Prostate gland (tissue), 2 donors: ENCODE results near the gene LYZL6. TPM values are rescaled to one million over a fixed set of nuclear protein-coding genes. Genes with fewer than 3 reads are reported as not detected.

Experiments used
- DNase-seq: peaks from one replicate; pipeline ENCODE4 v3.0.0-alpha.2; 2019; ENCODE audit warnings: low spot score
- H3K27ac ChIP-seq, 2 donors: fragments of 200-600 bp; sonication (generic); 2 replicates each; pipeline ENCODE4 v1.5.1; 2017 to 2019
- H3K27me3 ChIP-seq: fragments of 200-600 bp; sonication (generic); replicated peaks from 2 replicates; pipeline ENCODE4 v1.5.1; 2019; ENCODE audit not compliant: insufficient read depth
- H3K36me3 ChIP-seq, 2 donors: fragments of 200-600 bp; sonication (generic); 1 replicate in 1 of 2; 2 replicates in 1 of 2; pipeline versions ENCODE4 v1.5.1 to v1.8.1; 2017 to 2019
- H3K4me1 ChIP-seq: fragments of 200-600 bp; sonication (generic); replicated peaks from 2 replicates; pipeline ENCODE4 v1.5.1; 2019
- H3K4me3 ChIP-seq, 2 donors: fragments of 200-600 bp; sonication (generic); 2 replicates each; pipeline ENCODE4 v1.5.1; 2017 to 2019
- H3K9me3 ChIP-seq: fragments of 200-600 bp; sonication (generic); 2 replicates; pipeline ENCODE4 v1.5.1; 2017
- CTCF ChIP-seq, 4 experiments: fragments of 200-600 bp in 2 of 4; fragments of 450-650 bp in 2 of 4; sonication (generic) in 2 of 4; IDR thresholded peaks; 1 replicate in 3 of 4; 2 replicates in 1 of 4; pipeline ENCODE4 v1.5.1; 2016 to 2019; ENCODE audit warnings: antibody characterized with exemption in 4 of 4, mild to moderate bottlenecking in 2 of 4, moderate library complexity in 2 of 4
- POLR2A ChIP-seq: fragments of 450-650 bp; IDR thresholded peaks from one replicate; pipeline ENCODE4 v1.6.1; 2016; ENCODE audit warnings: antibody characterized with exemption, mild to moderate bottlenecking
- POLR2AphosphoS5 ChIP-seq: sonication (generic); formaldehyde crosslinking; IDR thresholded peaks from one replicate; pipeline ENCODE4 v1.6.1; 2017; ENCODE audit warnings: antibody characterized with exemption
- WGBS: methylation state at CpG from one replicate; pipeline ENCODE4 v1.1.5; 2018; 5-methylcytosine and 5-hydroxymethylcytosine counted together
- intact Hi-C: fragments of 100-400 bp; cut with DNase I; formaldehyde crosslinking; loops from one replicate; pipeline ENCODE4 v1.14.2; 2022
- total RNA-seq, 2 donors: library from RNA; depleted of rRNA; stranded (reverse); fragments of >200 nt; gene quantifications; one replicate each; pipeline ENCODE4 v1.1.0, GENCODE V29; 2016

The LYZL6 gene
- total RNA-seq, 2 donors from 2014 or later = 4.4 TPM; not detected in 1

- no peaks in the 10 kb centered on the region for H3K36me3 ChIP-seq
- peak; percentile 55 to 90 (median 82) for TF ChIP-seq CTCF (IDR thresholded peaks at IDR 0.05)
- TF ChIP-seq POLR2A = no peak
- no peak for TF ChIP-seq POLR2AphosphoS5
- no peak overlapping the region for H3K4me3 ChIP-seq
- intact Hi-C loops = loop anchor here (2.0 to 10.0 kb wide), 2 partner anchors 175 to 513 kb away; no protein-coding TSS in a partner anchor
- H3K27ac ChIP-seq = no peak overlapping the region
- no peaks in the 10 kb centered on the region for H3K27me3 ChIP-seq
- peaks cover 2% of the 10 kb centered on the region for H3K4me1 ChIP-seq
- H3K9me3 ChIP-seq = no peaks in the 10 kb centered on the region
- DNase-seq = peak; percentile 77
- 46% methylated on average over 8 of the region's 8 CpGs for WGBS
These were observed 26.3 kb upstream of the LYZL6 start for GRCh38 chr17:35969558-35970380.

DNA sequence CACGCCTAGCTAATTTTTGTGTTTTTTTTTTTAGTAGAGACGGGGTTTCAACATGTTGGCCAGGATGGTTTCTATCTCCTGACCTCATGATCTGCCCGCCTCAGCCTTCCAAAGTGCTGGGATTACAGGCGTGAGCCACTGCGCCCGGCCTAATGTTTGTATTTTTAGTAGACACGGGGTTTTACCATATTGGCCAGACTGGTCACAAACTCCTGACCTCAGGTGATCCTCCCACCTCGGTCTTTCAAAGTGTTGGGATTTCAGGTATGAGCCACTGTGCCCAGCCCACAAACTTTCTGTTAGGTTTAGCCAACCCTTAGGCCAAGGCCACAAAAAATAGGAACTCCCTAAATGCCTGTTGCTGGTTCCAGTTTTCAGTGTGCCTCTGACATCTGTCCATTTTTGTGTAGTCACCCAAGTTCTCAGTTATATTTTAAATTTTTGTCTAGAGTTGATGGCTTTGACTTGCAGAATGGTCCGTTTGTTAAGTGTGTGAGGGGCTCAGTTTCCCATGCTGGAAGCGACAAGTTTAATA is 25.1 kb upstream of the LYZL6 start:
- Histone ChIP-seq H3K4me1 (peaks cover under 1% of the 10 kb centered on the region), H3K27me3 (no peaks in the 10 kb centered on the region), H3K27ac (no peak overlapping the region), H3K4me3 (no peak overlapping the region), H3K36me3 (no peaks in the 10 kb centered on the region), H3K9me3 (no peaks in the 10 kb centered on the region)
- 85% methylated on average over 10 of the region's 10 CpGs for WGBS
- intact Hi-C loops = loop anchor here (2.0 kb wide), 1 partner anchor 514 kb away; no protein-coding TSS in a partner anchor
- TF ChIP-seq CTCF (IDR thresholded peaks at IDR 0.05) (no peak), POLR2A (no peak), POLR2AphosphoS5 (no peak)
- no peak for DNase-seq

DNA sequence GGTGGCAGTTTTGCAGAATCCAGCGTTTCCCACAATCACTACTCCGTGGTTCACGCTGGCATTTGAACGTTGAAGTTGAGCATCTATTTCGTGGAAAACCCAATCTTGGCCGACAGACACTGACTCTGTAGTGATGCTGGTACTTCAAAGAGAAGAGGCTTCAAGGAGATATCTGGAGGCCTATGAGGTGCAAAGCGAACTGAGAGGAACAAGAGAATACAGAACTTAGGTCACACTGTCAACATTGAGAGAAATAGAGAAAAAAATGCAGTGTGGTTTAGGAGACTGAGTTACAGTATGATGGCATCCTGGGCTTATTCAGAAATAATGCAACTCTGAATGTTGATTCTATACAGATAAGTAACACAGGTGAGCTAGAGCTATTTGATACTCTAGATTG is 21.8 kb upstream of the LYZL6 start:
- Histone ChIP-seq H3K36me3 (no peaks in the 10 kb centered on the region), H3K27me3 (no peaks in the 10 kb centered on the region), H3K27ac (no peak overlapping the region), H3K4me3 (no peak overlapping the region), H3K4me1 (no peaks in the 10 kb centered on the region), H3K9me3 (no peaks in the 10 kb centered on the region)
- TF ChIP-seq POLR2A = no peak
- TF ChIP-seq CTCF (IDR thresholded peaks at IDR 0.05) = no peak
- no peak for TF ChIP-seq POLR2AphosphoS5
- DNase-seq = no peak
- intact Hi-C loops = no loop called here
- 90% methylated on average over 7 of the region's 7 CpGs for WGBS

GRCh38 chr17:35963663-35964062 is 20.1 kb upstream of the LYZL6 start:
- WGBS = 70% methylated on average over 6 of the region's 6 CpGs
- no peaks in the 10 kb centered on the region for H3K27me3 ChIP-seq
- no peak overlapping the region for H3K4me3 ChIP-seq
- DNase-seq = no peak
- intact Hi-C loops = no loop called here
- no peak overlapping the region for H3K27ac ChIP-seq
- H3K36me3 ChIP-seq = no peaks in the 10 kb centered on the region
- H3K9me3 ChIP-seq = no peaks in the 10 kb centered on the region
- TF ChIP-seq POLR2A (no peak), POLR2AphosphoS5 (no peak), CTCF (IDR thresholded peaks at IDR 0.05) (no peak)
- no peaks in the 10 kb centered on the region for H3K4me1 ChIP-seq
